Tibial artery (tissue), 4 donors: ENCODE data around the gene CLIP3.

Source experiments
- DNase-seq, 2 donors: peaks; one replicate each; pipeline ENCODE4 v3.0.0-alpha.2; 2019
- H3K27ac ChIP-seq, 2 donors: fragments of 200-600 bp; sonication (generic) in 1 of 2; 1 replicate in 1 of 2; 2 replicates in 1 of 2; pipeline ENCODE4 v1.5.1; 2018 to 2019; ENCODE audit warnings: mild to moderate bottlenecking in 1 of 2
- H3K27me3 ChIP-seq, 2 donors: fragments of 200-600 bp; sonication (generic) in 1 of 2; one replicate each; pipeline versions ENCODE4 v1.5.1 to v1.6.0; 2016 to 2019
- H3K36me3 ChIP-seq, 3 donors: fragments of 200-600 bp; sonication (generic) in 2 of 3; one replicate each; pipeline ENCODE4 v1.5.1; 2016 to 2019; ENCODE audit warnings: mild to moderate bottlenecking in 2 of 3
- H3K4me1 ChIP-seq, 4 donors: fragments of 200-600 bp; sonication (generic) in 2 of 4; 1 replicate in 3 of 4; 2 replicates in 1 of 4; pipeline ENCODE4 v1.5.1; 2016 to 2019
- H3K4me3 ChIP-seq, 2 donors: fragments of 200-600 bp; sonication (generic) in 1 of 2; 1 replicate in 1 of 2; 2 replicates in 1 of 2; pipeline ENCODE4 v1.5.1; 2018 to 2019; ENCODE audit warnings: mild to moderate bottlenecking in 2 of 2
- H3K9me3 ChIP-seq, 3 donors: fragments of 200-600 bp; sonication (generic) in 1 of 3; one replicate each; pipeline ENCODE4 v1.5.1; 2016 to 2019
- CTCF ChIP-seq, 2 experiments: fragments of 200-600 bp in 1 of 2; fragments of 450-650 bp in 1 of 2; IDR thresholded peaks; one replicate each; pipeline ENCODE4 v1.5.1; 2017 to 2019; ENCODE audit warnings: antibody characterized with exemption in 2 of 2, mild to moderate bottlenecking in 1 of 2, moderate library complexity in 1 of 2
- intact Hi-C: fragments of 100-400 bp; cut with DNase I; formaldehyde crosslinking; loops from one replicate; pipeline ENCODE4 v1.15.0; 2023; ENCODE audit warnings: low total_unique reads

Gene CLIP3

GRCh38 chr19:35977446-35978222, 55.0 kb downstream of the CLIP3 start:
- H3K4me1 ChIP-seq = no peaks in the 10 kb centered on the region
- H3K9me3 ChIP-seq = no peaks in the 10 kb centered on the region
- peaks cover 0 to 63% of the 10 kb centered on the region in 2 donors for H3K27me3 ChIP-seq
- TF ChIP-seq CTCF (IDR thresholded peaks at IDR 0.05) = no peak
- H3K4me3 ChIP-seq = no peak overlapping the region
- no peak for DNase-seq
- H3K36me3 ChIP-seq = no peaks in the 10 kb centered on the region
- intact Hi-C loops = no loop called here
- H3K27ac ChIP-seq = no peak overlapping the region

GRCh38 chr19:35975608-35976214, 57.0 kb downstream of the CLIP3 start:
- Histone ChIP-seq H3K9me3 (no peaks in the 10 kb centered on the region), H3K4me1 (no peaks in the 10 kb centered on the region), H3K36me3 (no peaks in the 10 kb centered on the region), H3K4me3 (no peak overlapping the region), H3K27ac (no peak overlapping the region), H3K27me3 (peaks cover 0 to 57% of the 10 kb centered on the region in 2 donors)
- intact Hi-C loops = no loop called here
- no peak for TF ChIP-seq CTCF (IDR thresholded peaks at IDR 0.05)
- DNase-seq = no peak

GRCh38 chr19:35973487-35973886, 59.2 kb downstream of the CLIP3 start:
- Histone ChIP-seq H3K4me3 (no peak overlapping the region), H3K27me3 (peaks cover 0 to 43% of the 10 kb centered on the region in 2 donors), H3K4me1 (no peaks in the 10 kb centered on the region), H3K36me3 (no peaks in the 10 kb centered on the region), H3K9me3 (no peaks in the 10 kb centered on the region), H3K27ac (no peak overlapping the region)
- TF ChIP-seq CTCF (IDR thresholded peaks at IDR 0.05) = no peak
- intact Hi-C loops = no loop called here
- DNase-seq = no peak

GRCh38 chr19:35966771-35967170, 65.9 kb downstream of the CLIP3 start:
- no peak for TF ChIP-seq CTCF (IDR thresholded peaks at IDR 0.05)
- Histone ChIP-seq H3K9me3 (no peaks in the 10 kb centered on the region), H3K27ac (no peak overlapping the region), H3K4me3 (no peak overlapping the region), H3K36me3 (no peaks in the 10 kb centered on the region), H3K27me3 (peaks cover 0 to 30% of the 10 kb centered on the region in 2 donors), H3K4me1 (no peaks in the 10 kb centered on the region)
- intact Hi-C loops = no loop called here
- no peak for DNase-seq
